GM12801 (cell line): ENCODE measurements around the gene SHKBP1.

Experiments used
- TF ChIP-seq, protein P1 (sequence below): IDR thresholded peaks from one replicate; pipeline ENCODE4 v1.5.1; 2011; ENCODE audit warnings: control low read depth; ENCODE audit not compliant: insufficient read length; ENCODE audit errors: extremely low read depth

SHKBP1 gene

DNA sequence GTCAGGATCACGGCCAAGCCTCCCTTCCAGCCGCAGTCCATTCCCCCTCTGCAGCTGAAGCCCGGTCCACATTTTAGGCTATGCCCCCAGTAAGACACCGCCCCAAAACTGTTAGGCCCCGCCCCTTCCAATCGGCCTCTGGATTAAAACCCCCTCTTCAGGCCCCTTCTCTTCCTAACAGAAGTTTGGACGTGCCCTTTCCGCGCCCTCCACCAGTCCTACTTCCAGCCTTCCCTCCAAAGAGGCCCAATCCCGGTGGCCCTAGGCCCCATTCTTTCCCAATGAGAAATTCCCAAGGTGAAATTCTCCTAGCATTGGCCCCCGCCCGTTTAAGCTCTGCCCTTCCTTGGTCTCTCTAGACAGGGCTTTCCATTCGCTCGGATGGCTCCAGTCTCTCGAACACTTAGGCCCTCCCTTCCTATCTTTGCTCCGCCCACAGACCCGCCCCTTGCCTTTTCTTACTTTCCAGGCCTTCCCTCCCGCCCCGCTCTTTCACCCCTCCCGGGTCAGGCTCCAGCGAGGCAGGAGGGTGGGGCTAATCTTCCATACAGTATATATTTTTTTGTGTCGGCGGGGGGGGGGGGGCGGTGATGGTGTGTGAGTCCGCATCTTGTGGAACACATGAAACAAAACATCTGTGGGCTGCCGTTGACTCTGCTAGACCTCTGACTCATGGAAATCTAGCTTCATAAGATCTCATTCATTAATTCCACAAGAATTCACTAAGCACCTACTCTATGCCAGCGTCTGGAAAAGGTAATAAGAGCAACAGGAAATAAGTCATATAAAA lies 38.1 kb downstream of the SHKBP1 start:
- TF ChIP-seq, protein P1, sequence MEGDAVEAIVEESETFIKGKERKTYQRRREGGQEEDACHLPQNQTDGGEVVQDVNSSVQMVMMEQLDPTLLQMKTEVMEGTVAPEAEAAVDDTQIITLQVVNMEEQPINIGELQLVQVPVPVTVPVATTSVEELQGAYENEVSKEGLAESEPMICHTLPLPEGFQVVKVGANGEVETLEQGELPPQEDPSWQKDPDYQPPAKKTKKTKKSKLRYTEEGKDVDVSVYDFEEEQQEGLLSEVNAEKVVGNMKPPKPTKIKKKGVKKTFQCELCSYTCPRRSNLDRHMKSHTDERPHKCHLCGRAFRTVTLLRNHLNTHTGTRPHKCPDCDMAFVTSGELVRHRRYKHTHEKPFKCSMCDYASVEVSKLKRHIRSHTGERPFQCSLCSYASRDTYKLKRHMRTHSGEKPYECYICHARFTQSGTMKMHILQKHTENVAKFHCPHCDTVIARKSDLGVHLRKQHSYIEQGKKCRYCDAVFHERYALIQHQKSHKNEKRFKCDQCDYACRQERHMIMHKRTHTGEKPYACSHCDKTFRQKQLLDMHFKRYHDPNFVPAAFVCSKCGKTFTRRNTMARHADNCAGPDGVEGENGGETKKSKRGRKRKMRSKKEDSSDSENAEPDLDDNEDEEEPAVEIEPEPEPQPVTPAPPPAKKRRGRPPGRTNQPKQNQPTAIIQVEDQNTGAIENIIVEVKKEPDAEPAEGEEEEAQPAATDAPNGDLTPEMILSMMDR = no peak

DNA sequence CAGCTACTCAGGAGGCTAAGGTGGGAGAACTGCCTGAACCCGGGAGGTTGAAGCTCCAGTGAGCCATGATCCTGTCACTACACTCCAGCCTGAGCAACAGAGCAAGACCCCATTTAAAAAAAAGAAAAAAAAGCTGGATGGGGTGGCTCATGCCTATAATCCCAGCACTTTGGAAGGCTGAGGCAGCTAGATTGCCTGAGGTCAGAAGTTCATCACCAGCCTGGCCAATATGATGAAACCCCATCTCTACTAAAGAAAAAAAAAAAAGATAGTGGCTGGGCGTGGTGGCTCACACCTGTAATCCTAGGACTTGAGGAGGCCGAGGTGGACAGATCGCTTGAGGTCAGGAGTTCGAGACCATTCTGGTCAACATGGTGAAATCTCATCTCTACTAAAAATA lies 39.5 kb downstream of the SHKBP1 start:
- TF ChIP-seq, protein P1 = no peak

GRCh38 chr19:40616941-40617340 lies 40.3 kb downstream of the SHKBP1 start:
- TF ChIP-seq, protein P1 = no peak

- TF ChIP-seq, protein P1 = no peak
These were observed 41.3 kb downstream of the SHKBP1 start for GRCh38 chr19:40617961-40618360.

- TF ChIP-seq, protein P1 = no peak
These were observed 42.9 kb downstream of the SHKBP1 start for GRCh38 chr19:40619333-40620160.

GRCh38 chr19:40620161-40620485 lies 43.5 kb downstream of the SHKBP1 start:
- TF ChIP-seq, protein P1 = no peak

GRCh38 chr19:40621283-40621682 lies 44.6 kb downstream of the SHKBP1 start:
- TF ChIP-seq, protein P1 = no peak
